ENCODE data around the gene ACAP2.
"Not testable (repeated sequence)": the region's sequence is repeated elsewhere in the genome, so short reads cannot be mapped to it uniquely, and the experiment has no call there.

ACAP2 gene

GRCh38 chr3:195385526-195385925 is 57.3 kb downstream of the ACAP2 start:
- DNase-seq, result no peak

- no peak for DNase-seq
Measured at GRCh38 chr3:195384952-195385351, 57.9 kb downstream of the ACAP2 start.

GRCh38 chr3:195372220-195372619 is 70.6 kb downstream of the ACAP2 start:
- no peak for DNase-seq

GRCh38 chr3:195366200-195366925 is 76.5 kb downstream of the ACAP2 start:
- DNase-seq, result no peak

GRCh38 chr3:195365371-195365770 is 77.4 kb downstream of the ACAP2 start:
- no peak for DNase-seq

GRCh38 chr3:195357797-195358196 is 85.0 kb downstream of the ACAP2 start:
- not testable (repeated sequence) for DNase-seq

GRCh38 chr3:195356151-195357086 is 86.4 kb downstream of the ACAP2 start:
- DNase-seq, result no peak

- not testable (repeated sequence) for DNase-seq
Measured at GRCh38 chr3:195354009-195354408, 88.8 kb downstream of the ACAP2 start.

GRCh38 chr3:195352895-195353488 is 89.8 kb downstream of the ACAP2 start:
- no peak for DNase-seq

GRCh38 chr3:195348426-195349115 is 94.2 kb downstream of the ACAP2 start:
- no peak for DNase-seq

GRCh38 chr3:195337747-195338146 is 105.1 kb downstream of the ACAP2 start:
- DNase-seq, result no peak

GRCh38 chr3:195334967-195335366 is 107.9 kb downstream of the ACAP2 start:
- no peak for DNase-seq

GRCh38 chr3:195319060-195319459 is 123.8 kb downstream of the ACAP2 start:
- DNase-seq, result no peak

GRCh38 chr3:195312714-195313113 is 130.1 kb downstream of the ACAP2 start:
- no peak for DNase-seq

- no peak for DNase-seq
Measured at GRCh38 chr3:195307711-195308110, 135.1 kb downstream of the ACAP2 start.

- DNase-seq, result no peak
Measured at GRCh38 chr3:195306369-195306768, 136.5 kb downstream of the ACAP2 start.

GRCh38 chr3:195302431-195302830 is 140.4 kb downstream of the ACAP2 start:
- no peak for DNase-seq

- no peak for DNase-seq
Measured at GRCh38 chr3:195297446-195297845, 145.4 kb downstream of the ACAP2 start.

- DNase-seq, result no peak
Measured at GRCh38 chr3:195296662-195297061, 146.2 kb downstream of the ACAP2 start.

- no peak for DNase-seq
Measured at GRCh38 chr3:195291121-195291520, 151.7 kb downstream of the ACAP2 start.

- DNase-seq, result not testable (repeated sequence)
Measured at GRCh38 chr3:195290643-195291042, 152.2 kb downstream of the ACAP2 start.

- DNase-seq, result no peak
Measured at GRCh38 chr3:195286115-195286872, 156.5 kb downstream of the ACAP2 start.
